ENCODE data around the gene SEPTIN10.

The SEPTIN10 gene

GRCh38 chr2:109531896-109532727 is 81.7 kb downstream of the SEPTIN10 start:
- no peak for TF ChIP-seq CTCF (IDR thresholded peaks at IDR 0.05; ENCODE audit: low read depth, low read length)
- no peak for DNase-seq (ENCODE audit: low read depth in 2 of 2)
- H3K4me3 ChIP-seq (replicated peaks in 1 of 2; ENCODE audit: low read depth in 2 of 2, low read length in 2 of 2) = no peak overlapping the region

GRCh38 chr2:109531221-109531620 is 82.5 kb downstream of the SEPTIN10 start:
- no peak for TF ChIP-seq CTCF (IDR thresholded peaks at IDR 0.05; ENCODE audit: low read depth, low read length)
- DNase-seq (ENCODE audit: low read depth in 2 of 2) = peak in 1 of 2 donors; percentile 26
- H3K4me3 ChIP-seq (replicated peaks in 1 of 2; ENCODE audit: low read depth in 2 of 2, low read length in 2 of 2) = no peak overlapping the region

GRCh38 chr2:109530712-109531111 is 83.1 kb downstream of the SEPTIN10 start:
- peak in 1 of 2 donors; percentile 24 for DNase-seq (ENCODE audit: low read depth in 2 of 2)
- H3K4me3 ChIP-seq (replicated peaks in 1 of 2; ENCODE audit: low read depth in 2 of 2, low read length in 2 of 2) = no peak overlapping the region
- TF ChIP-seq CTCF (IDR thresholded peaks at IDR 0.05; ENCODE audit: low read depth, low read length) = no peak

GRCh38 chr2:109529532-109530449 is 84.0 kb downstream of the SEPTIN10 start:
- no peak for TF ChIP-seq CTCF (IDR thresholded peaks at IDR 0.05; ENCODE audit: low read depth, low read length)
- peak; percentile 20 to 60 for DNase-seq (ENCODE audit: low read depth in 2 of 2)
- H3K4me3 ChIP-seq (replicated peaks in 1 of 2; ENCODE audit: low read depth in 2 of 2, low read length in 2 of 2) = no peak overlapping the region

- TF ChIP-seq CTCF (IDR thresholded peaks at IDR 0.05; ENCODE audit: low read depth, low read length) = no peak
- no peak overlapping the region for H3K4me3 ChIP-seq (replicated peaks in 1 of 2; ENCODE audit: low read depth in 2 of 2, low read length in 2 of 2)
- DNase-seq (ENCODE audit: low read depth in 2 of 2) = no peak
Measured at GRCh38 chr2:109528811-109529501, 84.8 kb downstream of the SEPTIN10 start.
